Frontal cortex (tissue), 4 donors: ENCODE data around the gene DEXI. TPM values are rescaled to one million over a fixed set of nuclear protein-coding genes. Genes with fewer than 3 reads are reported as not detected.
"Not testable (repeated sequence)": the region's sequence is repeated elsewhere in the genome, so short reads cannot be mapped to it uniquely, and the experiment has no call there.

Source experiments
- DNase-seq, 2 donors: peaks; one replicate each; pipeline ENCODE4 v3.0.0; 2012; ENCODE audit warnings: low spot score in 2 of 2
- FAIRE-seq: peaks from 2 replicates; lab custom pipeline; 2012; peaks lifted over from hg19 to GRCh38; lab: Jason Lieb, UNC
- total RNA-seq: library from RNA; depleted of rRNA; stranded (reverse); fragments of >200 nt; gene quantifications from one replicate; pipeline ENCODE4 v1.2.3, GENCODE V29; 2014
- donor health status: control.
- donor health status: control.
- donor health status: control.

Gene DEXI
- total RNA-seq, 1 donor from 2014 or later: 8.2 TPM

- no peak for DNase-seq
These were observed 11.5 kb downstream of the DEXI start for GRCh38 chr16:10930755-10931093.

GRCh38 chr16:10929853-10930754, 12.2 kb downstream of the DEXI start:
- no peak for DNase-seq
- no peak for FAIRE-seq

More at GRCh38 chr16:10930755-10931093, 11.5 kb downstream of the DEXI start:
- FAIRE-seq: no peak

DNA sequence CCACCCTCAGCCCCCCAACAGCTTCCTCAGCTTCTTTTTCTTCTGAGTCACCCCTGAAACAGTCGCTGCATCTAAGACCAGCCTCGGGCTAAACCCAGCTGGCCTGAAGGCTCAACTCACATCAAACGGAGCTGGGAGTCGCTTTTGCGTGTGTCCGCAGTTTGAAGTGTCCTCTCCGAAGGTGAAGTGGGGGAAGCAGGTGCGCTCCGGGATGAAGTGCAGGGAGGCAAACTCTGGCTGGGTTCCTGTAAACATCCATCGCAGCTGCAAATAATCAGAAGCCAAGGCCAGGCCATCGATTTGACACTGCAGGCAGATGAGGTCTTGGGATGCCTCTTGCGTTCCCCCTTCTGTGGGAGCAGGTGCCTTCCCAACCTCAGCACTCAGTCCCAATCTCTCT, 13.2 kb downstream of the DEXI start:
- not testable (repeated sequence) for FAIRE-seq, DNase-seq

DNA sequence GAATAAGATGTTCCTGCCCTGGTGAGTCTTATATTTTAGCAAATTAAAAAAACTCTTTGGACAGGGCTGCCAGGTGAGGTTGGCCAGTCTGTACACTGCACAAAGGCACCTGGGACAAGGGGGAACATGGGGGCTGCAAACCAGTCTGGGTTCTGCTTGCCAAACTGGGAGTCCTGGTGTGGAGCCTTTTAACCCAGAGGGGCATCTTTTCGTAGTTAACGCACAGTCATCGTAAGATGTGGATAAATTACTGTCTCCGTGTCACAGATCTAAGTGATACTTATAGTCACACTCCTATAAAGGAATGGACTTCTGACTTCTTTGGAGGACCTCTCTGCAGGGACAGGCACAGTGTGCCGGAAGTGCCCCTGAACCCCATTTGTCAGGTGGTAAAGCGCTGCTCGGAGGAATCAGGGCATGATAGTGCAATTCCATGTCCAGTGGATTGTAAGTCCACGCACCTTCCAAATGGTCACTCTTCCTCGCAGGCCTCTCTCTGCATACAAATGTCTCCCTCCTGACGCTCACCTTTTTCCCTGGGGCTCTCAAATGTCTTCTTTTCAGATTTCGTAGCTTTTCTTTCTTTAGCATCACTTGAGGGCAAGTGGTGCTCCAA, 14.7 kb downstream of the DEXI start:
- DNase-seq (no peak), FAIRE-seq (no peak)

- FAIRE-seq: no peak
These were observed 15.4 kb downstream of the DEXI start for GRCh38 chr16:10926867-10927266.

GRCh38 chr16:10926094-10926493, 16.2 kb downstream of the DEXI start:
- FAIRE-seq (no peak), DNase-seq (no peak)

More at GRCh38 chr16:10926867-10927266, 15.4 kb downstream of the DEXI start:
- no peak for DNase-seq

GRCh38 chr16:10925285-10925684, 17.0 kb downstream of the DEXI start:
- DNase-seq, FAIRE-seq: not testable (repeated sequence)

DNA sequence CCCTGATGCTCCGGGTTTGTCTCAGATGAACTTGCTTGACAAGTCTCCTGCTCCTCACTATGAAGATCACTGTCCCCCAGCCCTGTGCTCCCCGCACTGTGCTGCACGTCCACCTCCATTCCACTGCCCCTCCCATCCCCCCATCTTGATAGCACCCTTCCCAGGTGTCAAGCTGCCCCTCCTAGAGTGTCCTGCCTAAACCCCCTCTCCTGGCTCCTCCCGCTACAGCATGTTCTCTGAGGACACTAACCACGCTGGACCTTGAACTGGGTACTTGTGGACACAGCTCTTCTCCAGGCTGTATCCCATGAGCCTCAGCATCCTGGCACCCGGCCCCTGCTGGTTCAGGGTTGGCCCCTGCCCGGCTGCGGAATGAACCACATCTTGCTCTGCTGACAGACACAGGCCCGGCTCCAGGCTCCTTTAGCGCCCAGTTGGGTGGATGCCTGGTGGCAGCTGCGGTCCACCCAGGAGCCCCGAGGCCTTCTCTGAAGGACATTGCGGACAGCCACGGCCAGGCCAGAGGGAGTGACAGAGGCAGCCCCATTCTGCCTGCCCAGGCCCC, 18.5 kb downstream of the DEXI start:
- DNase-seq: peak in 1 of 2 donors; percentile 29
- FAIRE-seq: no peak

DNA sequence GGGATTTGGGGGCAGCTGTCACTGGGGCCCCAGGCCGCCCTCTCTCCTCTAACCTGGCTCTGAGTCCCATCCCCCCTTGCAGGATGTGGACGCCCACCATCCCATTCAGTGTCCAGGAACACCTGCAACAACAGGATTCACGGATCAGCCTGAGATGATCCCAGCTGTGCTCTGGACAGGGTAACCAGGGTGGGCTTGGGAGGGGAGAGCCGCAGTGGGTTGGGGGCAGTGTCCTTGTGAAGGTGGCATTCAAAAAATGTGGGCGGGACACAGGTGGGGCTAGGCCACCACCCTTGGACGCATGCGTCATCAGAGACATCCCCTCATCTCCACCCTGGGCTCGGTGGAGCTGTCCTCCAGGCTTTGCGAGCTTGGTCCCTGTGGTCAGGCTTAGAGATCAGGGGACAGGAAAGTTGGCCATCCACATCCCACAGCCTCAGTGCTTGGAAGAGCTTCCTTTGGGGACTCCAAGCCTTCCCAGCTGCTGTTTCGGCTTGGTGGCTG, 19.1 kb downstream of the DEXI start:
- FAIRE-seq: no peak

DNA sequence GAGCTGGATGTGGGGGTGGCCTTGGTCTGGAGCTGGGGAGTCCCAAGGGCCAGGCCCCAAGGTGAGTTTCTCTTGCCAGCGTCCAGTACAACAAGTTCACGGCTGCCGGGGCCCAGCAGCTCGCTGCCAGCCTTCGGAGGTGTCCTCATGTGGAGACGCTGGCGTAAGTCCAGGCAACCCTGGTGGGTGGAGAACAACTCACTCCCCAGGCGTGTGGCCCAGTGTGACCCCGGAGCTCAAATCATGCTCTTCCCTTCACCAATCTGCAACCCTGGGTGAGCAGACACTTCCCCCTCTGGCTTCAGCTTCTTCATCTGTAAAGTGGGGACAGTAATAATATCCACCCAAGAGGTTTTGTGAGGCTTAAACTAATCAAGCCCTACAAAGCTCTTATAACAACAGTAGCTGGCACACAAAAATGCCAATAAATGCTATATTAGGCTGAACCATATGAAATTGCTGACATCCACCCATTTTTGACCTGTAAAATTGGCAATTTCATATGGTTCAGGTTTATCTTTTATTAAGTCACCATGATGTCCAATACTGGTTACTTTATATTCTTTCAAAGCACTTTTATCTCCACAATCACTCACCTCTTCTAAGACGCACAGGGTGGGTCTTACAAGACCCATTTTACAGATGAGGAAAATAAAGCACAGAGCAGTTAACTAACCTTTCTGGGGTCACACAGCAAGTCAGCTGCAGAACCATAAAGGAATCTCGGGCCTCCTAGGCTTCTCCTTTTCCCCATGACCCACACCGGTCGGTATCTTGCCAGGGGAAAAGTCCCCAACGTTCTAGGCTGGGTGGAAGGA, 19.7 kb downstream of the DEXI start:
- DNase-seq: no peak
- no peak for FAIRE-seq

More for the DNA sequence above, 19.1 kb downstream of the DEXI start:
- DNase-seq: no peak

DNA sequence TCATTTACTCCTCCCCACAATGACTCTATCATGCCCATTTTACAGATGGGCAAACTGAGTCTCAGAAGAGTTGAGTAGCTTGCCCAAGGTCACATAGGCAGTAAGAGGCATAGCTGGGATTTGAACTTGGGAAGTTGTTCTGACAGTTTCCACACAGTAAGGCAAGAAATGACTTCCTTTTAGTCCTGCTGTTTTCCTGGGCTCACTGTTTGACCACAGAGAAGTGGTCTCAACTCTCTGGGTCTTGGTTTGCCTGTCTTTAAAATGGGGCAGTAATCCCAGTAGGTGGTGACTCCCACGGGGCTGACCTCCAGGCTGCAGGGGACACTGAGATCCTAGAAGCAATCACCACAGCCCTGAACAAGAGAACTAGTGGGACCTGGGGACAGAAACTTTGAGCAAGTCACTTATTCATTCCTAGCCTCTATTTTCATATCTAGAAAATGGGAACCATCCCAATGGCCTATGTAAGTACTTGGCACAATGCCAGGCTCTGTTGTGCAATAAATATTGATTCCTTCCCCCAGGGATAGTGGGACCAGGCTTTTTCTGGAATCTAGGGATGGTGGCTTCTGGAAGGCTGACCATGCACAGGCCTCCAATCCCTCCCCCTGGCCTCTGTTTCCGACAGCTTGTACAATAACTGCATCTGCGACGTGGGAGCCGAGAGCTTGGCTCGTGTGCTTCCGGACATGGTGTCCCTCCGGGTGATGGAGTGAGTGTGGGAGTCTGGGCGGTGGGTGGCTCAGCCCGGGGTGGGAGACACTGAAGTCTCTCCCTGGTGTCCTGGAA, 20.5 kb downstream of the DEXI start:
- no peak for FAIRE-seq
- no peak for DNase-seq

DNA sequence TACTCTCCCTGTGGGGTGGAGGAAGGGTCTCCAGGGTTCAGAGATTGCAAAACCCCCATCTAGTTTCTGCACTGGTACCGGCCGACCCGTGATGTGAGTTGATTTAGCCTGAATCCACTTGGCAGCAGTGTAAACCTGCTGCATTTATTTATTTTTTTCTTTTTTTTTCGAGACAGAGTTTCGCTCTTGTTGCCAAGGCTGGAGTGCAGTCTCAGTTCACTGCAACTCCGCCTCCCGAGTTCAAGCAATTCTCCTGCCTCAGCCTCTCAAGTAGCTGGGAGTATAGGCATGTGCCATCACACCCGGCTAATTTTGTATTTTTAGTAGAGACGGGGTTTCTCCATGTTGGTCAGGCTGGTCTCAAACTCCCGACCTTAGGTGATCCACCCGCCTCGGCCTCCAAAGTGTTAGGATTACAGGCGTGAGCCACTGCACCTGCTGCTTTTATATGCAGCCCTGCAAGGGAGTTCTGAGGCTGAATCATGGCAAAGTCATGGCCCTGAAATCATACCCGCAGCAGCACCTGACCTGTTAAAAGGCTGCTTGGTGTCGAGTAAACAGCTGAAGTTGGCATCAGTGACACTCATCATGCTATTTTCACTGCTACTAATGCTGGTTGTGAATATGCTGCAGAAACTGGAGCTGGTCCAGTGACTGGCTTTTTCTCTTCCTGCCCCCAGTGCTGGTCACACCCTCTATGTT, 21.4 kb downstream of the DEXI start:
- no peak for FAIRE-seq
- DNase-seq: no peak

GRCh38 chr16:10919003-10919351, 23.3 kb downstream of the DEXI start:
- no peak for FAIRE-seq
- no peak for DNase-seq

DNA sequence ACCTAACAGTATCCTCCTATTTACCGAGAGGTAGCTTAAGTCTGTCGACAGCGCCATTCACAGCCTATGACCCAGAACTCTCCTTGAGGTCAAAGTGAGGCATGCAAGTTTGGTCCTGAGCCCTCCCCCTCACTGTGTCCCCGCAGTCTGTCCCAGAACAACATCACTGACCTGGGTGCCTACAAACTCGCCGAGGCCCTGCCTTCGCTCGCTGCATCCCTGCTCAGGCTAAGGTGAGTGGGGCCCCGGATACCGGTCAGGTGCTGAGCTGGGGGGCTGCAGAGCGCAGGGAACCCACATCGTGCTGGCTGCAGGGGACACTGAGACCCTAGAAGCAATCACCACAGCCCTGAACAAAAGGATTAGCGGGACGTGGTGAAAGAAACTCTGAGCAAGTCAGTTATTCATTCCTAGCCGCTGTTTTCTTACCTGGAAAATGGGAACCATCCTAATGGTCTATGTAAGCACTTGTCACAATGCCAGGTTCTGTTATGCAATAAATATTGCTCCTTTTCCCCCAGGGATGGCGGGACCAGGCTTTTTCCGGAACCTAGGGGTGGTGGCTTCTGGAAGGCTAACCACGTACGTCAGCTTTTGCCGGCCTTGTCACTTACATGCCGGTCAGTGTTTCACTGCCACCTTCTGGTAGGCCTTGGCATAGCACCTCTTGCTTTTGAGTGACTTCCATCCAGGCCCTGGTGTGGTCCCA, 23.8 kb downstream of the DEXI start:
- FAIRE-seq: no peak

GRCh38 chr16:10916534-10916933, 25.7 kb downstream of the DEXI start:
- FAIRE-seq (no peak), DNase-seq (no peak)

More for the DNA sequence above, 23.8 kb downstream of the DEXI start:
- peak; percentile 64 to 86 for DNase-seq

DNA sequence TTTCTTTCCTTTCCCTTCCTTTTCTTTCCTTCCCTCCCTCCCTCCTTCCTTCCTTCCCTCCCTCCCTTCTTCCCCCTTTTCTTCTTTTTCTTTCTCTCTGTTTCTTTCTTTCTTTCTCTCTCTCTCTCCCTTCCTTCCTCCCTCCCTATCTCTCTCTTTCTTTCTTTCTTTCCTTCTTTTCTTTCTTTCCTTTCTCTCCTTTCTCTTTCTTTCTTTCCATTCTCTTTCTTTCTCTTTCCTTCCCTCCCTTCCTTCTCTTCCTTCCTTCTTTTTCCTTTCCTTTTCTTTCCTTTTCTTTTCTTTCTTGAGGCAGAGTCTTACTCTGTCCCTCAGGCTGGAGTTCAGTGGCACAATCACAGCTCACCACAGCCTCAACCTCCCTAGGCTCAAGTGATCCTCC, 31.0 kb downstream of the DEXI start:
- DNase-seq (no peak), FAIRE-seq (no peak)

GRCh38 chr16:10907757-10908045, 34.6 kb downstream of the DEXI start:
- DNase-seq (no peak), FAIRE-seq (no peak)
